Mammary microvascular endothelial cell (primary cell): ENCODE measurements around the gene CCDC78. TPM values are rescaled to one million over a fixed set of nuclear protein-coding genes. Genes with fewer than 3 reads are reported as not detected.

Source experiments
- total RNA-seq: library from RNA; depleted of rRNA; stranded (reverse); fragments of >200 nt; gene quantifications from 2 replicates; pipeline ENCODE4 v1.2.3, GENCODE V29; 2015

The CCDC78 gene
- not detected in 2 replicates for total RNA-seq

DNA sequence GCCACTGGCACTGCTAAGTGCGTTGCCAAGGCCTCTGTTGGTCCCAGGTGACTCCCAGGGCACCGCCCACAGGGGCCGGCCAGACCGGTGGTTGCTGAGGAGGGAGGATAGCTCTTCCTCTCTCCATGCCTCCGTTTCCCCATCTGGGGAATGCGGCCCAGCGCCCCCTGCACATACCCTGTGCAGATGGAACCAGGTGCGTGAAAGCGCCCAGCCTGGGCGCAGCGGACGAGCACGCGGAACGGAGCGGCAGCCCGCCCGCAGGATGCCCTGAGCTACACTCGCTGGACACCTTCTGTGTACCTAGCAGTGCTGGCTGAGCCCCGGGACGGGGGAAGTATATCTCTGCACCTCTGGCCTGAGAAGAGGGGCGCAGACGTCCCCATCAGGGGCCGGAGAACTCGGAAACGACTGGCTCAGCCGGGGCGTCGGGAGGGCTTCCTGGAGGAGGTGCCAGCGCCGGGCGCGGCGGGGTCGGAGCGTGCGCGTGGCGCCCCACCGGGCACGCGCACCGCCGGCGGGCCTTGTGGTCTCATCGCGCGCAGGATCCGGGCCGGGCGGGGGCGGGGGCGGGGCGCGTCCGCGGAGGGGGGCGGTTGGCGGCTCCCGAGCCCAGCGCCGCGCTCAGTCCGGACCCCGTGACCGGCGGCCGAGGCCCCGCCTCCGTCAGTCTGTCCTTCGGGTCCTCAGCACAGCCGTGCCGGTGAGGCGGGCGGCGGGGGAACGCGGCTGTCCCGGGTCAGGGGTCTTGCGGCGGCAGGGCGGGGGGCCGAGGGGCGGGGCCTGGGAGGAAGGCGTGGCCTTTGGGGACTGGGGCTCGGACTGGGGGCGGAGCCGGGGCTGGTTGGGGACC is at the start of gene CCDC78, which contains the start of gene HAGHL:
Gene CCDC78, minus strand, starts transcription at position 6 of the 853 bp plus-strand sequence. CDS start 76 bp downstream, outside the sequence.
Gene HAGHL, plus strand, starts transcription at position 669 of the 853 bp plus-strand sequence. CDS start 404 bp downstream, outside the sequence.

DNA sequence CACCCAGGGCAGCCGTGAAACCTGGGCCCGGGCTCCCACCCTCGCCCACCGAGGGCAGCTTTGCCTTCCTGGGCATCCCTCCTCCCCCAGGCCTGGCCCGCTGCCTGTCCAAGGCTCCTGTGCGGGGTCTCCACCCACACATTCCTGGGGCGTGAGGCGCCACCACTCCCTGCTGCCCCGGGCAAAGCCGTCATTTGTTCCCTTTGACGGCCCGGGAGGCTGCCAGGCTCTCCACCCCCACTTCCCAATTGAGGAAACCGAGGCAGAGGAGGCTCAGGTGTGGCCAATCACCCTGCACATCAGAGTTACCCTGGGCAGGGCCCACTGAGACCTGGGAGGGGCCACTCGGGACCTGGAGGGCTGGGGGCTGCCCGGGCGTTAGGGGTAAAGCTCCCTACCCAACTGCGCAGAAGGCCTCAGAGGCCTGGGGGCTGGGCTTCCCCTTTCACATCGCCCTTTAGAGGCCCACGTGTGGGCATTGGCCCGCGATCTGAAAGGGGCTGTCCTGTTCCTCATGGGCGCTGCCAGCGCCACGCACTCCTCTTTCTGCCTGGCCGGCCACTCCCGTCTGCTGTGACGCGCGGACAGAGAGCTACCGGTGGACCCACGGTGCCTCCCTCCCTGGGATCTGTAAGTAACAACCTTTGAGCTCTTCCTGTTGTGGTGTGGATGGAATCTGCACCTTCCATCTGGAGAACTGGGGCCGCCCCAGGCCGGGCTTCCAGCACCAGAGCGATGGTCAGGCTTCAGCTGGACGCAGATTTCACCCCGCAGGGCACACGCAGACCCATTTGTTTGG is 34.5 kb upstream of the CCDC78 start, which contains the start of gene MSLN:
Gene MSLN, plus strand, starts transcription at position 190 of the 799 bp plus-strand sequence. CDS start 1,947 bp downstream, outside the sequence.

GRCh38 chr16:740764-741505 is 14.7 kb upstream of the CCDC78 start, which contains the start of gene CIAO3:
TSS of gene CIAO3 (minus strand) at chr16:740997. CDS start at chr16:740985, 12 bp downstream.

GRCh38 chr16:720990-721764 is 5.1 kb downstream of the CCDC78 start, which contains the start of gene ANTKMT:
TSS of gene ANTKMT (plus strand) at chr16:721146. CDS start at chr16:721275, 129 bp downstream.

DNA sequence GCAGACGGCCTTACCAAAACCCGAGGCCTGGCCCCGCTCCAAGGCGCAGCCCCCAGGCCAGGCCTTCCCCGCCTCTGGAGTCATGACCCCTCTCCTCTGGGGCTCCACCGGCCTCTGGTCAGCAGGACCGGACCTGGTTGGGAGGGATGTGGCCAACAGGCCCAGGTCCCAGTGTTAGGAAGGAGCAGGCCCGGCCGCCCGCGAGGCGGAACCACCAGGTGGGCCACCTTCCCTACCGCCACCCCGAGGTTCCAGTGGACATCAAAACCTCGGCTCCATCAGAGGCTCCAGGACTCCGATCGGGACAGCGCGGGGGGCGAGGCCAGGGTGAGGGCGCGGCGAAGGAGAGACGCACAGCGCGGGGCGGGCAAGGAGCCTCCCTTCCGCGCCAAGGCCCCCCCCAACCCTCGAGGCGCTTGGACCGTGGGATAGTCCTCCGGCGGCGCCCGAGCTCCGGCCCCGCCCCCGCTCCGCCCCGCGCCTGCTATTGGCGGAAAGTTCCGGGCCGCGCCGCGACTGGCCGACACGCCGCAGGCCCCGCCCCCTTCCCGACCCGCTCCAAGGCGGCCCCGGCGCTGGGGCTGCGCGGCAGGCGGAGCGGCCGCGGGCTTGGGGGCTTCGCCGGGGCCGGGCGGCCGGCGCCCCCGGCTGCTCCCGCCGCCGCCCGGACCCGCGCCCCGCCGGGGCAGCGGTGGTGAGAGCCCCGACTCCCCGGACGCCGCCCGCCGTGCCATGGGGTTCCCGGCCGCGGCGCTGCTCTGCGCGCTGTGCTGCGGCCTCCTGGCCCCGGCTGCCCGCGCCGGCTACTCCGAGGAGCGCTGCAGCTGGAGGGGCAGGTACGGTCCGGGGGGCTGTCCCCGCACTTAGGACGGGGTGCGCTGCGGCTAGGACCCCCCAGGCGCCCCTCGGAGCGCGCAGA is 11.4 kb downstream of the CCDC78 start, which contains the start of gene METRN:
Gene METRN, plus strand, starts transcription at position 561 of the 919 bp plus-strand sequence. Its CDS starts 172 bp downstream, at position 733.

GRCh38 chr16:705431-706188 is 20.6 kb downstream of the CCDC78 start, which contains the start of gene FBXL16:
TSS of gene FBXL16 (minus strand) at chr16:705801. CDS start at chr16:697405, 8,396 bp downstream.

DNA sequence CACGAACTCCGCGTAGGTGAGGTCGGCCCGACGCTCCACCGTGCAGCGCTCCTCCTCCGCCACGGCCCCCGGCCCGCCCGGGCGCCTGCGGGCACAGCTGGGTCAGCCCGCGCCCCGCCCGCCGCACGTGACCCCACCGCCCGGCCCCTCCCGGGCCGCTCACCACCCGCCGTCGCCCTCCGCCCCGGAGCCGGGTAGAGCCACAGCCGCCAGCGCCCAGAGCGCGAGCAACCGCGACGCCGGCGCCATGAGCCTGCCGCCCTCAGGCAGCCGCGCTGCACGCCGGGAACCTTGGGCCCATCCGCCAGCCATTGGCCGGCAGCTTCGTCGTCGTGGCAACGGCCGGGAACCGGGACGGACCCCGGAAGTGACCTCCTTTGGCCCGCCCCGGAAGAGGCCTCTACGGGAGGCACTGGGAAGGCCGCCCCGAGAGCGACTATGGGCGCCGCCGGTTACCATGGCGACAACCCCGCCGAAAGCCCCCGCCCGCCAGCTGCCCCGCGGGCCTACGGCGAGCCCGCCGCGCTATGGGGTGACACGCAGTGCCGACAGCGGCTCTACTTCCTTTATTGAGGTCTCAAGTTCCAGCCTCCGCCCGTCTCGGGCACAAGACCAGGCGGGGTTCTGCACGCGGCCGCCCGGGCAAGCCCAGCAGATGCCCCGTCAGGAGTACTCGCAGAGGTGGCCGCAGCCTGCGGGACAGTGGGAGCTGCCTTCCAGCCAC is 42.0 kb downstream of the CCDC78 start, which contains the start of gene JMJD8:
Gene JMJD8, minus strand, starts transcription at position 264 of the 724 bp plus-strand sequence. Its CDS starts 15 bp downstream, at position 249.

GRCh38 chr16:679814-680624 is 46.2 kb downstream of the CCDC78 start, which contains the start of gene STUB1:
TSS of gene STUB1 (plus strand) at chr16:680410. CDS start at chr16:680526, 116 bp downstream.

DNA sequence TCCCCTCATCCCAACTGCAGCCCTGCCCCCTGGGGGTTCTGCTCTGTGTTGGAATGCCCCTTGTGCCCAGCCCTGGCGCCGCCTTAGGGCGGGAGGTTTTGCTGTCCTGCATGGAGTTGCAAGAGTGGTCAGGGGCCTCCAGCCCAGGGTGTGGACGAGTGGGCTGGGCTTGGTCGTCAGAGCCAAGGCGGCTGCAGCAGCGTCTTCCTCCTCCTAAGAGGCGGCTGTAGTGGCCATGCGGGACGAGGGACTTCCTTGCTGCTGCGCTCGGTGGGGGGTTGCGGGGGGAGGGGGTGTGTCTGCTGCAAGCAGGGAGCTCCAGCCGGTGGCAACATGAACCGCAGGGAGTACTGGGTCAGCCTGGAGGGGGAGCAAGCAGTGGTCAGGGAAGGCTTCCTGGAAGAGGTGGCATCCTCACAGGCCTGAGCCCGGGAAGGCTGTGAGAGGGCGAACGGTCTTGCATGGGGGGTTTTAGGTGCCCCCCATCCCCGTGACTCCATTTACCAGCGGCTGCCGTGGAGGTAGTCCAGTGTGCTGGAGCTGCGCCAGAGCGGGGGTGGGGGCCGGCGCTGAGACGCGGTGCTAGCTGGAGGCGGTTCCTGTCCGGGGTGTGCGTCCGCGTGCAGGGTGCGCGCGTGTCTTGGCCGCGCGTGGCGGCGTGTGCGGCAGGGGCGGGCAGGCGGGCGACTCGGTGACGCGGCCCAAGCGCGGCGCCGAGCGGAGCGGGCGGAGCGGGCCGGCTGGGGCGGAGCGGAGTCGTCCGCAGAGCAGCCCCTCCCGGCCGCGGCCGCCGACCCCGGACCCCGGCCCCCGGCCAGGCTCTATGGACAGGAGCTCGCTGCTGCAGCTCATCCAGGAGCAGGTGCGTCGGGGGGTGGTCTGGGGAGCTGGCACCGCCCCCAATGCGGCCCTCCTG is 51.0 kb downstream of the CCDC78 start, which contains the start of gene RHBDL1:
Gene RHBDL1, plus strand, starts transcription at position 704 of the 916 bp plus-strand sequence. Its CDS starts 120 bp downstream, at position 824.

Other genes starting within 250 kb of the CCDC78 start
- gene CAPN15, start 198.7 kb downstream of the CCDC78 start, total RNA-seq: 51.1 and 58.2 TPM in 2 replicates
- gene PRR35, start 166.0 kb downstream of the CCDC78 start, total RNA-seq: not detected in 2 replicates
- 0.59 and 0.67 TPM in 2 replicates for gene NHLRC4, start 159.4 kb downstream of the CCDC78 start, total RNA-seq
- 25.9 and 26.0 TPM in 2 replicates for gene PIGQ, start 156.5 kb downstream of the CCDC78 start, total RNA-seq
- 14.0 and 19.3 TPM in 2 replicates for gene RAB40C, start 136.4 kb downstream of the CCDC78 start, total RNA-seq
- 0.10 TPM in 1 of 2 replicates, not detected in the other for gene WFIKKN1, start 95.5 kb downstream of the CCDC78 start, total RNA-seq
- gene METTL26, start 90.1 kb downstream of the CCDC78 start, total RNA-seq: 146 and 160 TPM in 2 replicates
- gene MCRIP2, start 84.6 kb downstream of the CCDC78 start, total RNA-seq: 27.6 and 35.6 TPM in 2 replicates
- gene WDR90, start 77.1 kb downstream of the CCDC78 start, total RNA-seq: 6.9 and 10.6 TPM in 2 replicates
- 39.1 and 50.4 TPM in 2 replicates for gene RHOT2, start 58.3 kb downstream of the CCDC78 start, total RNA-seq
- 0.07 and 0.69 TPM in 2 replicates for gene RHBDL1, start 50.8 kb downstream of the CCDC78 start, total RNA-seq
- gene STUB1, start 46.0 kb downstream of the CCDC78 start, total RNA-seq: 176 and 178 TPM in 2 replicates
- gene JMJD8, start 42.1 kb downstream of the CCDC78 start, total RNA-seq: 71.3 and 89.9 TPM in 2 replicates
- gene WDR24, start 36.0 kb downstream of the CCDC78 start, total RNA-seq: 9.1 and 9.5 TPM in 2 replicates
- gene FBXL16, start 20.6 kb downstream of the CCDC78 start, total RNA-seq: 0.07 TPM in 1 of 2 replicates, not detected in the other
- gene METRN, start 11.3 kb downstream of the CCDC78 start, total RNA-seq: 32.8 and 48.0 TPM in 2 replicates
- gene ANTKMT, start 5.3 kb downstream of the CCDC78 start, total RNA-seq: 39.4 and 43.4 TPM in 2 replicates
- 0.79 and 1.9 TPM in 2 replicates for gene HAGHL, start 663 bp upstream of the CCDC78 start, total RNA-seq
- gene CIAO3, start 14.6 kb upstream of the CCDC78 start, total RNA-seq: 25.8 and 30.2 TPM in 2 replicates
- not detected in 2 replicates for gene MSLN, start 34.3 kb upstream of the CCDC78 start, total RNA-seq
- gene RPUSD1, start 61.9 kb upstream of the CCDC78 start, total RNA-seq: 36.4 and 42.7 TPM in 2 replicates
- gene CHTF18, start 62.2 kb upstream of the CCDC78 start, total RNA-seq: 19.6 and 19.7 TPM in 2 replicates
- gene GNG13, start 74.3 kb upstream of the CCDC78 start, total RNA-seq: not detected in 2 replicates
- 7.3 and 10.0 TPM in 2 replicates for gene LMF1, start 244.5 kb upstream of the CCDC78 start, total RNA-seq